Medulla oblongata (tissue), 1 donor: ENCODE results near the gene DNAH10.

Source experiments
- DNase-seq: peaks from one replicate; pipeline ENCODE4 v3.0.0-alpha.2; 2015; ENCODE audit errors: extremely low spot score

Gene DNAH10

DNA sequence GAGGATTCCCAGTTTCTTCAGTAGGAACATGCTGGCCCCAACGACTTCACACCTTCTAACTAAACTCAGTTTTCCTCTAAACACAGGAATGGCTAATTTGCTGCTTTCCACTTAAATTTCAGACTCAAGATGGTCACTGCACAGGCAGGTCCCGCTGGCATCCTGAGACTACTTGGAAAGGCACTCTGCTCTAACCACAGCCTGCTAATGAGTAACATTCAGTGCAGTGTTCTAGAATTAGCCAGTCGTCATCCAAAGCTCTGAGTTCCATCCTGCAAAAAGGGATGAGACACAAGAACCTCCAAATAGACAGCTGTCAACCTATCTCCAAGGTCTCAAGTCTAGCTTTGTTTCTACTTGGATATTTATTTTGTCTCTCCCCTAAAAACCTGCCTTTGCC, 204.5 kb downstream of the DNAH10 start:
- peak; percentile 22 for DNase-seq

GRCh38 chr12:123967121-123967586, 205.1 kb downstream of the DNAH10 start:
- DNase-seq: no peak

DNA sequence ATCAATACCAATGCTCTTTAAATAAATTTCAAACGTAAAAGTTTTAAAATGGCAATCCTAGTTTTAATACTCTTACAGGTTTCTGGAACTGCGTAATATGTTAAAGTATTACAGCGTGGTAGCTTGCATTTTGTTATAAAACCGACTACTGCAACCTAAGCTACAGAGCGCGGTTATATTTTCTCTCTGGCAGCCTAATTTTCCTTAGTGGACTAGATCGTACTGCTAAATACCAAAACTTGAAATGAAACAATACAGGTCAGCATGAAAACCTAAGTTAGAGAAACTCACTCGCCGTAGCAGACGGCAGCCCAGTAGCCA, 209.3 kb downstream of the DNAH10 start:
- no peak for DNase-seq

GRCh38 chr12:123971770-123972456, 209.8 kb downstream of the DNAH10 start:
- peak; percentile 51 for DNase-seq

DNA sequence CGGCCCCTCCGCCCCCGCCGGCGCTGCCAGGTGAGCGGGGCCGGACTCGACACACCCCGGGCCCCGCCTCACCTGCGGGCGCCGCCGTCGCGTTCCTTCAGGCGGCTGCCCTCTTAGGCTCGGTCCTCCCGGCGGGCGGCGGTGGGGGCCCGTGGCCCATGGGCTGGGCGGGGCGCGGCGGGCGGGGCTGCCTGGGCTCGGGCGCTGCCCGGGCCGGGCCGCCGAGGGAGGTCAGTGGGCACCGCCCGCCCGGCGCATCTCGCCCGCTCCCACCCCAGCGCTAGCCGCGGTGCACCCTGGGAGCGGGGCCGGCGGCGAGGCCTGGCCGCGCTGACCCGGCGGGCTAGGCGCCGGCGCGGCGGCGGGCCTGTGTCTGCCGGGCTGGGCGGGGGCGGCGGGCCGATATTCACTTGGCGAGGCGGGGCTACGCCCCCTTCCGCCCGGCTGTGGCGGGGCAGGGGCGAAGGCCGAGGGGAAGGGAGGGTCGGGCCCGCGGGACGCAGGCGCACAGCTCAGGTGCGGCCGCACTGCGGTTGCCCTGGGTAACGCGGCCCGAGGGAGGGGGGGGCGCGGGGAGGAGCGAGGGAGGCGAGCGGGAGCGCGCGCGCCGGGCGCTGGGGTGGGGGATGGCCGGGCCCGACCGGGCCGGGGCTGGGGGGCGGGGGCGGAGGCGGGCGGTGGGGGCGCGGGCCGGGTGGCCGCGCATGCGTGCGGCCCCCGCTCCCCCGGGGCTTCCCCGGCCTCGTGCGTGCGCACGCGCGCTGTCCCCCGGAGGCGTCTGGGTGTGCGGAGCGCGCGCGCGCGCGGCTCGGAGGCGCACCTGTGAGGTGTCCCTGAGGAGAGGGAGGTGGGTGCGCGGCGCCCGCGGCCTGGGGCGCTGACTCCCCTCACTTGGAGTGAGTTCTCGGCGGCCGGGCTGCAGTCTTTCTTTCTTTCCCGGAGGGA, 210.6 kb downstream of the DNAH10 start, which contains the start of the genes CCDC92 and ZNF664:
TSS of gene CCDC92 (minus strand) at position 375 of the 945 bp plus-strand sequence. CDS start 28,526 bp downstream, outside the sequence.
TSS of gene ZNF664 (plus strand) at position 759 of the 945 bp plus-strand sequence. CDS start 38,930 bp downstream, outside the sequence.
- DNase-seq: peak; percentile 91

- no peak for DNase-seq
Observed at GRCh38 chr12:123973552-123974341, 211.6 kb downstream of the DNAH10 start.

DNA sequence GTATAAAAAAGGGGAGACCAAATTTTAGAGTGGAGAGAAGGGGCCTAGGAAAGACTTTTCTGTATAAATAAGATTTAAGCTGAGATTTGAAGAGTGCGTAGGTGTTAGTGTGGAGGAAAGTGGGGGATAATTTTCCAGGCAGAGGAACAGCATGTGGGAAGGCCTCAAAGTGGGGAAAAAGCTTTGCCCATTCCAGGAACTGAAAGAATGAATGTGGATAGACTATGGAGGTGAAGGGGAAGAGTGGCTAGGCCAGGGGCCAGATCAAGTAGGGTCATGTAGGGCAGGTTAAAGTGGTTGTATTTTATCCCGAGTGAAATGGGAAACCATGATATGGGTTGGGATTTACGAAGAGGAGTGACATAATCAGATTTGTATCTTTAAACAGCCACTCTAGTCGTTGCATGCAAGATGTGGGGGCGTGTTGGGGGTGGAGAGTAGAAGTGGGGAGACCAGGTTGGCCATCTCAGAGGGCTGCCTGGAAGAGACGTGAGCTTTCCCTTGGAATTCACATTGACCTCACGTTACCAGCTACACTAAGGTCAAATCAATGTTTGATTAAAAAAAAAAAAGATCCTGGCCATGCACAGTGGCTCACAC, 214.2 kb downstream of the DNAH10 start:
- DNase-seq: no peak

GRCh38 chr12:123979566-123979965, 217.5 kb downstream of the DNAH10 start:
- DNase-seq: no peak

DNA sequence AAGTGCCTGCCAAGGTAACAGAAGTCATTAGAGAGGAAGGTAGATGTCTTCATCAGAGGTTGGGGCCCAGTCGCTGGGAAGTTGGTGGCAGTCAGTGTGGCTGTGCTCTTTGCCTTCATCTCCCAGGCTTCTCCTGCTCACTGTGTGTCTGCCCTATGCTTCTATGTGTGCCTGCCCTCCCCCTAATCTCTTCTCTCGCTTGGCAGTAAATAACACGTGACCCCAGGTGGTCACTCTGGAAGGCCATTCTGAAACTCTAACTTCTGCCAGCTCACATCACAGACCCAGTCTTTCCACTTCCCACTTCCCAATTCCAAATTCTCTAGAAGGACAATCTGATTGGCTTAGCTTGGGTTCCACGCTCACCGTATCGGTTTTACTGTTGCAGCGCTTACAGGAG, 220.2 kb downstream of the DNAH10 start:
- DNase-seq: no peak

GRCh38 chr12:123983822-123984485, 221.9 kb downstream of the DNAH10 start:
- peak; percentile 91 for DNase-seq

GRCh38 chr12:123984903-123985302, 222.8 kb downstream of the DNAH10 start:
- no peak for DNase-seq
